PFSK-1 (cell line): ENCODE measurements around the gene TTC39C.

Source experiments
- FOXP2 ChIP-seq: optimal IDR thresholded peaks from 2 replicates; pipeline ENCODE3; 2011; ENCODE audit warnings: borderline replicate concordance, control low read depth, inconsistent platforms; ENCODE audit not compliant: insufficient read depth; ENCODE audit errors: extremely low read length, extremely low read depth
- POLR2AphosphoS5 ChIP-seq: IDR thresholded peaks from 2 replicates; pipeline ENCODE4 v1.6.1; 2012; ENCODE audit warnings: low read depth, mild to moderate bottlenecking, control low read depth, low read length, moderate library complexity
- SIN3A ChIP-seq: IDR thresholded peaks from 2 replicates; pipeline ENCODE4 v1.6.1; 2012; ENCODE audit warnings: mild to moderate bottlenecking, low read length, moderate library complexity, borderline replicate concordance; ENCODE audit not compliant: insufficient read depth
- TAF1 ChIP-seq: IDR thresholded peaks from 2 replicates; pipeline ENCODE4 v1.6.1; 2012; ENCODE audit warnings: low read length, control low read depth, borderline replicate concordance; ENCODE audit not compliant: insufficient read depth
- TF ChIP-seq, protein P1 (sequence below), 2 experiments: IDR thresholded peaks; 2 replicates each; pipeline versions ENCODE4 v1.6.1 to v1.8.0; 2011 to 2012; ENCODE audit warnings: low read depth in 2 of 2, low read length in 2 of 2, control low read depth in 1 of 2, inconsistent platforms in 1 of 2, mild to moderate bottlenecking in 1 of 2, moderate library complexity in 1 of 2; ENCODE audit not compliant: insufficient read depth in 1 of 2

Gene TTC39C

DNA sequence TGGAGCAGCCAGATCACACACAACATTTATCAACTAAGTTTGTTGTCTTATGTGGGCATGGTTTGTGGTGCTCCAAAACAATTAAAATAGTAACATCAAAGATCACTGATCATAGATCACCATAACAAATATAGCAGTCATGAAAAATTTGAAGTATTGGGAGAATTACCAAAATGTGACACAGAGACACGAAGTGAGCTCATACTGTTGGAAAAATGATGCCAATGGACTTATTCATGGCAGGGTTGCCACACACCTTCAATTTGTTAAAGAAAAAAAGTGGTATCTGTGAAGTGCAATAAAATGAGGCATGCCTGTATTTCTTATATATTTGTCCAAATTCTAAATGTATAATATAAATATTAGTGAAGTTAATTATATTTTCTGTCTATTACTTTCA is 81.4 kb downstream of the TTC39C start:
- TF ChIP-seq, protein P1, sequence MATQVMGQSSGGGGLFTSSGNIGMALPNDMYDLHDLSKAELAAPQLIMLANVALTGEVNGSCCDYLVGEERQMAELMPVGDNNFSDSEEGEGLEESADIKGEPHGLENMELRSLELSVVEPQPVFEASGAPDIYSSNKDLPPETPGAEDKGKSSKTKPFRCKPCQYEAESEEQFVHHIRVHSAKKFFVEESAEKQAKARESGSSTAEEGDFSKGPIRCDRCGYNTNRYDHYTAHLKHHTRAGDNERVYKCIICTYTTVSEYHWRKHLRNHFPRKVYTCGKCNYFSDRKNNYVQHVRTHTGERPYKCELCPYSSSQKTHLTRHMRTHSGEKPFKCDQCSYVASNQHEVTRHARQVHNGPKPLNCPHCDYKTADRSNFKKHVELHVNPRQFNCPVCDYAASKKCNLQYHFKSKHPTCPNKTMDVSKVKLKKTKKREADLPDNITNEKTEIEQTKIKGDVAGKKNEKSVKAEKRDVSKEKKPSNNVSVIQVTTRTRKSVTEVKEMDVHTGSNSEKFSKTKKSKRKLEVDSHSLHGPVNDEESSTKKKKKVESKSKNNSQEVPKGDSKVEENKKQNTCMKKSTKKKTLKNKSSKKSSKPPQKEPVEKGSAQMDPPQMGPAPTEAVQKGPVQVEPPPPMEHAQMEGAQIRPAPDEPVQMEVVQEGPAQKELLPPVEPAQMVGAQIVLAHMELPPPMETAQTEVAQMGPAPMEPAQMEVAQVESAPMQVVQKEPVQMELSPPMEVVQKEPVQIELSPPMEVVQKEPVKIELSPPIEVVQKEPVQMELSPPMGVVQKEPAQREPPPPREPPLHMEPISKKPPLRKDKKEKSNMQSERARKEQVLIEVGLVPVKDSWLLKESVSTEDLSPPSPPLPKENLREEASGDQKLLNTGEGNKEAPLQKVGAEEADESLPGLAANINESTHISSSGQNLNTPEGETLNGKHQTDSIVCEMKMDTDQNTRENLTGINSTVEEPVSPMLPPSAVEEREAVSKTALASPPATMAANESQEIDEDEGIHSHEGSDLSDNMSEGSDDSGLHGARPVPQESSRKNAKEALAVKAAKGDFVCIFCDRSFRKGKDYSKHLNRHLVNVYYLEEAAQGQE (IDR thresholded peaks at IDR 0.05; ENCODE audit: insufficient read depth in 1 of 2, low read depth in 2 of 2, low read length in 2 of 2): no peak
- no peak for TF ChIP-seq SIN3A
- TF ChIP-seq POLR2AphosphoS5: no peak
- TF ChIP-seq FOXP2: no peak
- TF ChIP-seq TAF1: no peak

- TF ChIP-seq POLR2AphosphoS5 (no peak), FOXP2 (no peak), SIN3A (no peak), TAF1 (no peak)
- TF ChIP-seq, protein P1 (IDR thresholded peaks at IDR 0.05; ENCODE audit: insufficient read depth in 1 of 2, low read depth in 2 of 2, low read length in 2 of 2): no peak
Measured at GRCh38 chr18:24103320-24104021, 88.9 kb downstream of the TTC39C start.

- no peak for TF ChIP-seq TAF1
- TF ChIP-seq, protein P1 (IDR thresholded peaks at IDR 0.05; ENCODE audit: insufficient read depth in 1 of 2, low read depth in 2 of 2, low read length in 2 of 2): no peak
- no peak for TF ChIP-seq SIN3A
- TF ChIP-seq FOXP2: no peak
Measured at GRCh38 chr18:24104486-24104885, 89.9 kb downstream of the TTC39C start.

GRCh38 chr18:24108641-24109040 is 94.1 kb downstream of the TTC39C start:
- TF ChIP-seq SIN3A: no peak
- TF ChIP-seq, protein P1 (IDR thresholded peaks at IDR 0.05; ENCODE audit: insufficient read depth in 1 of 2, low read depth in 2 of 2, low read length in 2 of 2): no peak
- TF ChIP-seq TAF1: no peak
- no peak for TF ChIP-seq FOXP2
- TF ChIP-seq POLR2AphosphoS5: no peak
